ENCODE results near the gene CUL4A. TPM values are rescaled to one million over a fixed set of nuclear protein-coding genes. Genes with fewer than 3 reads are reported as not detected.
A peak's percentile ranks its signal among the peaks of the same experiment; 100 is the strongest.

The CUL4A gene
- total RNA-seq, 1 donor from 2014 or later = 122 TPM

DNA sequence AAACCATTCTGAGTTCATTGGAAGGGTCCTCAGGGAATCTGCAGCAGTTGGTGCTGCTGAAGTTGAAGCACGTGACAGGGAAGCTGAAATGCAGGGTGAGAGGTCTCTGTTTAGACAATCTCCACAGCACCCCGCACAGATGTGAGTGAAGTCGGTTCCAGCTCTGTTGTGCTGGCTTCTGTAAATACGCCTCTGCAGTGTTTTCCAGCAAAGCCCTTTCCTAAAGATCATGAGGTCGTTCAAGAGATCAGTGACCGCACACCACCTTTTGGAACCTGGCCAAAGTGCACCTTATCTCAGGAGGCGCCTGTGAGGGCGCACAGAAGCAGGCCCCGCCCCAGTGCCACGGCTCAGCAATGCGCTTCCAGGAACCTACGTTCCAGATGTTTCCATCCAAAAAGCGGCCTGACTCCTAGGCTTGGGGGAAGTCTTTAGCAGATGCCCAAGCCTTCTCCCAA is 10.8 kb downstream of the CUL4A start:
- H3K27ac ChIP-seq (replicated peaks) = peak overlapping the region; percentile 100
- H3K27me3 ChIP-seq (ENCODE audit: low read depth) = no peaks in the 10 kb centered on the region
- TF ChIP-seq, protein P1, sequence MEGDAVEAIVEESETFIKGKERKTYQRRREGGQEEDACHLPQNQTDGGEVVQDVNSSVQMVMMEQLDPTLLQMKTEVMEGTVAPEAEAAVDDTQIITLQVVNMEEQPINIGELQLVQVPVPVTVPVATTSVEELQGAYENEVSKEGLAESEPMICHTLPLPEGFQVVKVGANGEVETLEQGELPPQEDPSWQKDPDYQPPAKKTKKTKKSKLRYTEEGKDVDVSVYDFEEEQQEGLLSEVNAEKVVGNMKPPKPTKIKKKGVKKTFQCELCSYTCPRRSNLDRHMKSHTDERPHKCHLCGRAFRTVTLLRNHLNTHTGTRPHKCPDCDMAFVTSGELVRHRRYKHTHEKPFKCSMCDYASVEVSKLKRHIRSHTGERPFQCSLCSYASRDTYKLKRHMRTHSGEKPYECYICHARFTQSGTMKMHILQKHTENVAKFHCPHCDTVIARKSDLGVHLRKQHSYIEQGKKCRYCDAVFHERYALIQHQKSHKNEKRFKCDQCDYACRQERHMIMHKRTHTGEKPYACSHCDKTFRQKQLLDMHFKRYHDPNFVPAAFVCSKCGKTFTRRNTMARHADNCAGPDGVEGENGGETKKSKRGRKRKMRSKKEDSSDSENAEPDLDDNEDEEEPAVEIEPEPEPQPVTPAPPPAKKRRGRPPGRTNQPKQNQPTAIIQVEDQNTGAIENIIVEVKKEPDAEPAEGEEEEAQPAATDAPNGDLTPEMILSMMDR (IDR thresholded peaks at IDR 0.05; ENCODE audit: borderline replicate concordance) = no peak
- peaks cover 49% of the 10 kb centered on the region for H3K36me3 ChIP-seq
- no peak overlapping the region for H3K4me3 ChIP-seq
- H3K4me1 ChIP-seq = peaks cover 86% of the 10 kb centered on the region
- intact Hi-C loops (cut with micrococcal nuclease) = no loop called here
- no peak for DNase-seq
- no peaks in the 10 kb centered on the region for H3K9me3 ChIP-seq (replicated peaks)

- Histone ChIP-seq H3K4me3 (no peak overlapping the region), H3K4me1 (peaks cover 79% of the 10 kb centered on the region)
Measured at GRCh38 chr13:113220877-113221276, 11.5 kb downstream of the CUL4A start.

GRCh38 chr13:113223070-113223469 is 13.7 kb downstream of the CUL4A start:
- intact Hi-C loops (cut with micrococcal nuclease) = no loop called here
- H3K4me1 ChIP-seq = peaks cover 57% of the 10 kb centered on the region
- TF ChIP-seq, protein P1 (IDR thresholded peaks at IDR 0.05; ENCODE audit: borderline replicate concordance) = no peak

More at GRCh38 chr13:113220877-113221276, 11.5 kb downstream of the CUL4A start:
- DNase-seq = peak; percentile 54
- Histone ChIP-seq H3K27me3 (ENCODE audit: low read depth) (no peaks in the 10 kb centered on the region), H3K9me3 (replicated peaks) (no peaks in the 10 kb centered on the region), H3K36me3 (peaks cover 56% of the 10 kb centered on the region), H3K27ac (replicated peaks) (peak overlapping the region; percentile 100)
- intact Hi-C loops (cut with micrococcal nuclease) = no loop called here
- TF ChIP-seq, protein P1 (IDR thresholded peaks at IDR 0.05; ENCODE audit: borderline replicate concordance) = peak; percentile 64

DNA sequence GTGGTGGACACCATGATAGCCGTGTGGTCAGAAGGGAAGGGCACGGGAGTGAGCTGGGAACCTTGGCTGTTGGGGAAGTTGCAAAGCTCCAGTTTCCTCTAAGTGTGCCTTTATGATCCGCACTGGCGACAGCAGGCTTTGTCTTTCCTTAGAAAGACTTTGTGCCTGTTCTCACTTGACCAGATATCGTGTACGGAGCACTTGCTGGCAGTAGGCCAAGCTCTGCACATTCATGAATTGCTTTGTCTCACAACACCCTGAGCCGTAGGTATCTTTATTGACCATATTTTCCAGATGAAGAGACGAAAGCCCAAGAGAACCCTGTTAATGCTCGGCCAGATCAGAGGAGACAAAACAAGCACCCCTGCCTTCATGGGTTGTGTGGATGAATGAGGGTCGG is 15.1 kb downstream of the CUL4A start:
- H3K27me3 ChIP-seq (ENCODE audit: low read depth) = no peaks in the 10 kb centered on the region
- DNase-seq = peak; percentile 55
- no peaks in the 10 kb centered on the region for H3K9me3 ChIP-seq (replicated peaks)
- H3K4me1 ChIP-seq = peaks cover 43% of the 10 kb centered on the region
- H3K4me3 ChIP-seq = no peak overlapping the region
- H3K36me3 ChIP-seq = peaks cover 91% of the 10 kb centered on the region
- TF ChIP-seq, protein P1 (IDR thresholded peaks at IDR 0.05; ENCODE audit: borderline replicate concordance) = no peak
- intact Hi-C loops (cut with micrococcal nuclease) = no loop called here
- H3K27ac ChIP-seq (replicated peaks) = peak overlapping the region; percentile 59

More at GRCh38 chr13:113223070-113223469, 13.7 kb downstream of the CUL4A start:
- DNase-seq = no peak
- no peak overlapping the region for H3K27ac ChIP-seq (replicated peaks)
- H3K27me3 ChIP-seq (ENCODE audit: low read depth) = no peaks in the 10 kb centered on the region
- no peak overlapping the region for H3K4me3 ChIP-seq
- H3K36me3 ChIP-seq = peaks cover 78% of the 10 kb centered on the region
- no peaks in the 10 kb centered on the region for H3K9me3 ChIP-seq (replicated peaks)

- intact Hi-C loops (cut with micrococcal nuclease) = no loop called here
- no peak for DNase-seq
- H3K27me3 ChIP-seq (ENCODE audit: low read depth) = no peaks in the 10 kb centered on the region
Measured at GRCh38 chr13:113225515-113225914, 16.1 kb downstream of the CUL4A start.

More at GRCh38 chr13:113225515-113225914, 16.1 kb downstream of the CUL4A start:
- TF ChIP-seq, protein P1 (IDR thresholded peaks at IDR 0.05; ENCODE audit: borderline replicate concordance) = no peak
- Histone ChIP-seq H3K27ac (replicated peaks) (no peak overlapping the region), H3K36me3 (peaks cover 96% of the 10 kb centered on the region), H3K9me3 (replicated peaks) (no peaks in the 10 kb centered on the region), H3K4me3 (no peak overlapping the region), H3K4me1 (peaks cover 33% of the 10 kb centered on the region)

All from left ventricle myocardium inferior (tissue), 1 donor.